ENCODE results near the gene ENC1. TPM values are rescaled to one million over a fixed set of nuclear protein-coding genes. Genes with fewer than 3 reads are reported as not detected.

Gene ENC1
- 15.3 TPM for total RNA-seq (2013)
- polyA plus RNA-seq (1 to 10 TPM; 6.9 to 9.9 (median 9.6) TPM), polyA minus RNA-seq (29.0 and 34.6 TPM in 2 replicates), total RNA-seq (12.3 to 161 (median 68.8) reads per million in 11 experiments)

- WGBS (ENCODE audit: insufficient coverage): under 1% methylated on average over 59 of the region's 59 CpGs
- peaks cover 10 to 18% of the 10 kb centered on the region in 2 donors for H3K36me3 Mint-ChIP-seq
- Histone ChIP-seq H4K20me1 (ENCODE audit: insufficient read depth, low read length) (peaks cover 40% of the 10 kb centered on the region), H3K4me1 (ENCODE audit: control insufficient read depth in 1 of 2, insufficient read depth in 2 of 2, low read length in 2 of 2) (peaks cover 53 to 70% of the 10 kb centered on the region in 2 donors), H3K27me3 (ENCODE audit: control insufficient read depth in 2 of 2, insufficient read depth in 2 of 2, low read length in 2 of 2) (no peaks in the 10 kb centered on the region), H3K27ac (ENCODE audit: low read depth in 1 of 2, low read length in 2 of 2) (peak within 1 kb of the TSS; percentile 91 to 95), H3K9me3 (replicated peaks in 1 of 2; ENCODE audit: control insufficient read depth in 1 of 2, insufficient read depth in 1 of 2, low read length in 2 of 2) (no peaks in the 10 kb centered on the region), H3K79me2 (ENCODE audit: insufficient read depth, low read length) (peaks cover 44% of the 10 kb centered on the region), H2AFZ (ENCODE audit: insufficient read depth, low read depth, low read length, poor library complexity, severe bottlenecking) (peak within 1 kb of the TSS; percentile 95), H3K4me3 (replicated peaks in 1 of 3; ENCODE audit: low read depth in 2 of 3, low read length in 3 of 3) (peak within 1 kb of the TSS; percentile 76 to 86 (median 85)), H3K4me2 (replicated peaks; ENCODE audit: extremely low read depth, low read length, poor library complexity, severe bottlenecking) (peak within 1 kb of the TSS; percentile 95), H3K9ac (ENCODE audit: insufficient read depth, low read length, poor library complexity, severe bottlenecking) (peak within 1 kb of the TSS; percentile 83), H3K36me3 (replicated peaks in 1 of 2; ENCODE audit: control insufficient read depth in 1 of 2, insufficient read depth in 2 of 2, low read length in 2 of 2) (peaks cover 7 to 8% of the 10 kb centered on the region in 2 donors)
- intact Hi-C loops (cut with micrococcal nuclease): loop anchor here in 1 of 2 donors (5.0 to 10.0 kb wide), 2 partner anchors 208 to 366 kb away; no protein-coding TSS in a partner anchor
- H3K9me3 Mint-ChIP-seq: peaks cover 0 to 6% (median 0%) of the 10 kb centered on the region in 7 donors
- peak within 1 kb of the TSS; percentile 98 for H3K4me3 Mint-ChIP-seq
- TF ChIP-seq CTCF (IDR thresholded peaks at IDR 0.05): peak; percentile 38
- H3K27me3 Mint-ChIP-seq (ENCODE audit: low read depth in 3 of 3): peaks cover 0 to 3% (median 0%) of the 10 kb centered on the region in 3 donors
- H3K4me1 Mint-ChIP-seq: peaks cover 74% of the 10 kb centered on the region
- peak; percentile 81 to 83 (median 82) for DNase-seq
- peak within 1 kb of the TSS; percentile 93 to 98 (median 96) for H3K27ac Mint-ChIP-seq
These were observed at the start of gene ENC1 for GRCh38 chr5:74640450-74640953. TSS of gene ENC1 (minus strand) at chr5:74640728. CDS start at chr5:74636485, 4,243 bp downstream.

- H3K4me1 Mint-ChIP-seq: peaks cover 20% of the 10 kb centered on the region
- DNase-seq: no peak
These were observed 46.6 kb upstream of the ENC1 start for GRCh38 chr5:74686962-74687751.

More at GRCh38 chr5:74686962-74687751, 46.6 kb upstream of the ENC1 start:
- Histone ChIP-seq H3K79me2 (ENCODE audit: insufficient read depth, low read length) (peaks cover 68% of the 10 kb centered on the region), H3K27ac (ENCODE audit: low read depth in 1 of 2, low read length in 2 of 2) (peak overlapping the region in 1 of 2 donors; percentile 100), H3K9ac (ENCODE audit: insufficient read depth, low read length, poor library complexity, severe bottlenecking) (no peak overlapping the region), H2AFZ (ENCODE audit: insufficient read depth, low read depth, low read length, poor library complexity, severe bottlenecking) (no peak overlapping the region), H3K4me3 (replicated peaks in 1 of 3; ENCODE audit: low read depth in 2 of 3, low read length in 3 of 3) (peak overlapping the region in 1 of 3 experiments; percentile 99), H3K4me2 (replicated peaks; ENCODE audit: extremely low read depth, low read length, poor library complexity, severe bottlenecking) (peak overlapping the region; percentile 99), H3K27me3 (ENCODE audit: control insufficient read depth in 2 of 2, insufficient read depth in 2 of 2, low read length in 2 of 2) (no peaks in the 10 kb centered on the region), H3K4me1 (ENCODE audit: control insufficient read depth in 1 of 2, insufficient read depth in 2 of 2, low read length in 2 of 2) (peaks cover 20 to 21% of the 10 kb centered on the region in 2 donors), H3K9me3 (replicated peaks in 1 of 2; ENCODE audit: control insufficient read depth in 1 of 2, insufficient read depth in 1 of 2, low read length in 2 of 2) (no peaks in the 10 kb centered on the region), H4K20me1 (ENCODE audit: insufficient read depth, low read length) (peaks cover 64% of the 10 kb centered on the region), H3K36me3 (replicated peaks in 1 of 2; ENCODE audit: control insufficient read depth in 1 of 2, insufficient read depth in 2 of 2, low read length in 2 of 2) (peaks cover 35 to 39% of the 10 kb centered on the region in 2 donors)
- intact Hi-C loops (cut with micrococcal nuclease): loop anchor here in 1 of 2 donors (5.0 kb wide), 1 partner anchor 80 kb away; the partner anchor contains the start of genes GFM2 and NSA2
- H3K27ac Mint-ChIP-seq: peak overlapping the region; percentile 25 to 99 (median 97)
- peaks cover 0 to 1% (median 0%) of the 10 kb centered on the region in 7 donors for H3K9me3 Mint-ChIP-seq
- H3K4me3 Mint-ChIP-seq: peak overlapping the region in 1 of 2 donors; percentile 94
- WGBS (ENCODE audit: insufficient coverage): 100% methylated on average over 1 of the region's 5 CpGs
- H3K36me3 Mint-ChIP-seq: peaks cover 26 to 35% of the 10 kb centered on the region in 2 donors
- no peak for TF ChIP-seq CTCF (IDR thresholded peaks at IDR 0.05)
- H3K27me3 Mint-ChIP-seq (ENCODE audit: low read depth in 3 of 3): peaks cover 0 to 5% (median 0%) of the 10 kb centered on the region in 3 donors
